Thymus (tissue), 11 donors: ENCODE measurements around the gene ATP5MC2. TPM values are rescaled to one million over a fixed set of nuclear protein-coding genes. Genes with fewer than 3 reads are reported as not detected.

ENCODE experiments used
- DNase-seq, 9 donors: peaks; one replicate each; pipeline ENCODE4 v3.0.0-alpha.2; 2013; ENCODE audit warnings: low spot score in 9 of 9, low read depth in 6 of 9, missing footprints in 1 of 9
- H3K27ac ChIP-seq, 2 donors: one replicate each; pipeline ENCODE4 v1.5.1; 2013; ENCODE audit warnings: control low read depth in 1 of 2, low read depth in 1 of 2, low read length in 1 of 2, mild to moderate bottlenecking in 1 of 2, moderate library complexity in 1 of 2
- H3K27me3 ChIP-seq, 2 donors: one replicate each; pipeline ENCODE4 v1.5.1; 2013; ENCODE audit warnings: low read length in 1 of 2; ENCODE audit not compliant: control insufficient read depth in 2 of 2, insufficient read depth in 1 of 2
- H3K36me3 ChIP-seq, 2 donors: one replicate each; pipeline ENCODE4 v1.5.1; 2013; ENCODE audit warnings: low read length in 1 of 2, mild to moderate bottlenecking in 1 of 2, moderate library complexity in 1 of 2; ENCODE audit not compliant: control insufficient read depth in 2 of 2, insufficient read depth in 2 of 2
- H3K4me1 ChIP-seq, 2 donors: one replicate each; pipeline ENCODE4 v1.5.1; 2013; ENCODE audit warnings: low read length in 2 of 2; ENCODE audit not compliant: control insufficient read depth in 2 of 2, insufficient read depth in 2 of 2
- H3K4me3 ChIP-seq, 2 donors: one replicate each; pipeline ENCODE4 v1.5.1; 2013; ENCODE audit warnings: low read length in 2 of 2, control low read depth in 1 of 2, mild to moderate bottlenecking in 1 of 2
- H3K9me3 ChIP-seq, 2 donors: one replicate each; pipeline ENCODE4 v1.5.1; 2013; ENCODE audit warnings: low read length in 1 of 2, mild to moderate bottlenecking in 1 of 2; ENCODE audit not compliant: control insufficient read depth in 2 of 2, insufficient read depth in 1 of 2
- WGBS: extraction: QIAGEN DNeasy Blood & Tissue Kit; methylation state at CpG from one replicate; pipeline ENCODE4 v1.1.7; 2013; 5-methylcytosine and 5-hydroxymethylcytosine counted together
- polyA plus RNA-seq: library from polyadenylated mRNA; stranded (reverse); fragments of 200-250 nt; gene quantifications from one replicate; pipeline ENCODE4 v1.2.3, GENCODE V29; 2013
- total RNA-seq: library from RNA; stranded (reverse); fragments of 120-200 nt; gene quantifications from one replicate; pipeline ENCODE4 v1.2.4, GENCODE V29; 2013
- donor health status: healthy.

Gene ATP5MC2
- total and polyA plus RNA-seq, 2 donors, result 272 to 335 TPM

DNA sequence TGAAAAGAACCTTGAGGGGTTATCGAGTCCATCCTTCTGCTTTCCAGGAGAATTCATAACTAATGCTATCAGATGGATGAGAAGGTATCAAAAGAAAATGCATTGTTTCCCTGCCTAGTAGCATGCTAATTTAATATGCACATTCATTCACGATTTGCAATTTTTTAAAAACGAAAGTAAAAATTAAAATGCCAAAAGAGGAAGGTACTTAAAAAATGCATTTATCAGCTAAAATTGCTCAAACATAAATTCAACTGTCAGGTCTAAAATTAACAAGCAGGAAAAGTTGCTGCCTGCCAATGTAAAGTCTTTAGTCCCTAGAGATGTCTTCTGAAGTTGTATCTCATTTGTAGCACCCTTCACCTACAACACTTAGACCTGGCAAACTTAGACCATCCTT lies 57.6 kb downstream of the ATP5MC2 start:
- peak overlapping the region; percentile 11 to 25 for H3K4me3 ChIP-seq
- H3K27ac ChIP-seq, result peak overlapping the region in 1 of 2 donors; percentile 41
- WGBS, result under 1% methylated on average over 3 of the region's 3 CpGs
- H3K36me3 ChIP-seq, result peaks cover 4 to 6% of the 10 kb centered on the region in 2 donors
- H3K27me3 ChIP-seq, result no peaks in the 10 kb centered on the region
- H3K4me1 ChIP-seq, result peaks cover 0 to 14% of the 10 kb centered on the region in 2 donors
- H3K9me3 ChIP-seq, result peaks cover 0 to 3% of the 10 kb centered on the region in 2 donors
- no peak for DNase-seq

DNA sequence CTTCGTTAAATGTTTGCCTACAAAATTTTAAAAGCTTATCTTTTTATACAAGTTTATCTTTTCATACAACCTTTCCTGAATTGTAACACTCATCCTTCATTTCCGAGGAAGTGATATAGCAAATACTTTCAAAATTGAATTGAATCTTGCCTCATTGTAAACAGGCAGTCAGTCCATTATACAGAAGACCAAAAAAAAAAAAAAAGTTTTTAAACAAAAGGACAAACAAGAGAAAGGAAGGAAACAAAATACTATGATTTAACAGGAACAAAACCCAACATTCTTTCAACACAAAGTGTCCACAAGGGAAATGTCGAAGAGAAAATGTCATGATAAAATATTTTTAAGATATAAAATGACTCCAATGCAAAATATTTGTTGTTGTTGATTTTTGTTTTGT lies 58.2 kb downstream of the ATP5MC2 start:
- H3K27ac ChIP-seq, result peak overlapping the region in 1 of 2 donors; percentile 41
- peaks cover 4 to 6% of the 10 kb centered on the region in 2 donors for H3K36me3 ChIP-seq
- no peaks in the 10 kb centered on the region for H3K27me3 ChIP-seq
- peaks cover 0 to 3% of the 10 kb centered on the region in 2 donors for H3K9me3 ChIP-seq
- peaks cover 0 to 12% of the 10 kb centered on the region in 2 donors for H3K4me1 ChIP-seq
- WGBS, result 25% methylated on average over 3 of the region's 3 CpGs
- DNase-seq, result no peak
- H3K4me3 ChIP-seq, result no peak overlapping the region

DNA sequence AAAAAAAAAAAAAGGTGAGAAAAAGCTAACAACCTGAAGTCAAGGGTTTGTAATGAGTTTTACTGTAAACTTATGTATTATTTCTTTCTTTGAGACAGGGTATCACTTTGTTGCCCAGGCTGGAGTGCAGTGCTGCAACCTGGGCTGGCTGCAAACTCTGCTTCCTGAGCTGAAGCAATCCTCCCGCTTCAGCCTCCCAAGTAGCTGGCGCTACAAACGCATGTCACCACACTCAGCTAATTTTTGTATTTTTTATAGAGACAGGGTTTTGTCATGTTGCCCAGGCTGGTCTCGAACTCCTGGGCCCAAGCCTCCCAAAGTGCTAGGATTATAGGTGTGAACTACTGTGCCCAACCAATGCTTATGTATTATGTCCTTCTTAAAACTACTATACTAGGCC lies 58.9 kb downstream of the ATP5MC2 start:
- peaks cover 0 to 3% of the 10 kb centered on the region in 2 donors for H3K9me3 ChIP-seq
- peaks cover 0 to 10% of the 10 kb centered on the region in 2 donors for H3K4me1 ChIP-seq
- H3K4me3 ChIP-seq, result no peak overlapping the region
- no peaks in the 10 kb centered on the region for H3K27me3 ChIP-seq
- 95% methylated on average over 4 of the region's 4 CpGs for WGBS
- no peak for DNase-seq
- no peak overlapping the region for H3K27ac ChIP-seq
- peaks cover 4 to 6% of the 10 kb centered on the region in 2 donors for H3K36me3 ChIP-seq

Other genes starting within 250 kb of the ATP5MC2 start
- gene PRR13, start 234.3 kb downstream of the ATP5MC2 start, total RNA-seq, result 65.8 TPM
- gene PRR13, start 234.3 kb downstream of the ATP5MC2 start, polyA plus RNA-seq, result 222 TPM
- gene PCBP2, start 224.0 kb downstream of the ATP5MC2 start, total RNA-seq, result 263 TPM
- 606 TPM for gene PCBP2, start 224.0 kb downstream of the ATP5MC2 start, polyA plus RNA-seq
- 8.3 TPM for gene MAP3K12, start 176.6 kb downstream of the ATP5MC2 start, total RNA-seq
- gene MAP3K12, start 176.6 kb downstream of the ATP5MC2 start, polyA plus RNA-seq, result 16.3 TPM
- 38.8 TPM for gene TARBP2, start 174.8 kb downstream of the ATP5MC2 start, total RNA-seq
- 41.2 TPM for gene TARBP2, start 174.8 kb downstream of the ATP5MC2 start, polyA plus RNA-seq
- gene NPFF, start 168.6 kb downstream of the ATP5MC2 start, total RNA-seq, result 0.38 TPM
- gene NPFF, start 168.6 kb downstream of the ATP5MC2 start, polyA plus RNA-seq, result 3.7 TPM
- gene ATF7, start 49.7 kb downstream of the ATP5MC2 start, total RNA-seq, result 6.0 TPM
- 15.8 TPM for gene ATF7, start 49.7 kb downstream of the ATP5MC2 start, polyA plus RNA-seq
- gene CALCOCO1, start 51.4 kb upstream of the ATP5MC2 start, total RNA-seq, result 55.3 TPM
- 92.9 TPM for gene CALCOCO1, start 51.4 kb upstream of the ATP5MC2 start, polyA plus RNA-seq
- not detected for gene CISTR, start 75.9 kb upstream of the ATP5MC2 start, total RNA-seq
- not detected for gene CISTR, start 75.9 kb upstream of the ATP5MC2 start, polyA plus RNA-seq